ENCODE results near the gene CFAP299. TPM values are rescaled to one million over a fixed set of nuclear protein-coding genes. Genes with fewer than 3 reads are reported as not detected.

CFAP299 gene
- total RNA-seq, 1 experiment from 2014 or later = not detected

GRCh38 chr4:80694171-80694570 is 358.6 kb downstream of the CFAP299 start:
- H3K79me2 ChIP-seq (ENCODE audit: insufficient read depth, low read length) = no peaks in the 10 kb centered on the region
- no peak for ATAC-seq
- POLR2A ChIA-PET = no interaction called here
- H3K9me2 ChIP-seq (ENCODE audit: insufficient read depth) = no peaks in the 10 kb centered on the region
- H3K9me3 ChIP-seq (ENCODE audit: control insufficient read depth in 1 of 2, insufficient read depth in 1 of 2, low read depth in 1 of 2, low read length in 2 of 2) = no peaks in the 10 kb centered on the region
- intact Hi-C loops (cut with micrococcal nuclease) = no loop called here
- H3K27ac ChIP-seq (ENCODE audit: low read depth, low read length) = no peak overlapping the region
- H3K36me3 ChIP-seq (ENCODE audit: control insufficient read depth in 1 of 2, insufficient read depth in 2 of 2, low read length in 2 of 2) = no peaks in the 10 kb centered on the region
- no peak for DNase-seq (ENCODE audit: low read depth, low spot score)
- H3K4me1 ChIP-seq (ENCODE audit: control insufficient read depth in 1 of 2, insufficient read depth in 2 of 2, low read length in 2 of 2) = no peaks in the 10 kb centered on the region
- no peak for TF ChIP-seq EGR1 (IDR thresholded peaks at IDR 0.05; ENCODE audit: low read depth)
- no peak for TF ChIP-seq YY1 (IDR thresholded peaks at IDR 0.05; ENCODE audit: extremely low read depth, insufficient replicate concordance, low read depth, low read length)
- no peak for TF ChIP-seq JUND (IDR thresholded peaks at IDR 0.05)
- TF ChIP-seq ZBTB33 (IDR thresholded peaks at IDR 0.05; ENCODE audit: extremely low read depth, insufficient replicate concordance, low read length) = no peak
- no peak for TF ChIP-seq CEBPB (IDR thresholded peaks at IDR 0.05; ENCODE audit: low read depth)
- no peak for TF ChIP-seq SP1 (IDR thresholded peaks at IDR 0.05; ENCODE audit: low read depth)
- no peak for TF ChIP-seq EZH2phosphoT487 (IDR thresholded peaks at IDR 0.05; ENCODE audit: borderline replicate concordance)
- no peak for TF ChIP-seq ZNF274 (IDR thresholded peaks at IDR 0.05; ENCODE audit: low read depth, low read length)
- TF ChIP-seq CTCF (IDR thresholded peaks at IDR 0.05 in 2 of 3, conservative IDR thresholded peaks at IDR 0.05 in 1 of 3; ENCODE audit: borderline replicate concordance in 1 of 3, insufficient read depth in 1 of 3, low read depth in 2 of 3, low read length in 2 of 3) = no peak
- no peak for TF ChIP-seq FOSL1 (IDR thresholded peaks at IDR 0.05; ENCODE audit: low read depth)
- TF ChIP-seq EZH2 (IDR thresholded peaks at IDR 0.05) = no peak
- no peak for TF ChIP-seq ELF1 (IDR thresholded peaks at IDR 0.05; ENCODE audit: borderline replicate concordance, low read depth)
- TF ChIP-seq ATF3 (IDR thresholded peaks at IDR 0.05) = no peak
- no peak for TF ChIP-seq POLR2AphosphoS5 (IDR thresholded peaks at IDR 0.05; ENCODE audit: low read depth, low read length)
- no peak for TF ChIP-seq CBX3 (IDR thresholded peaks at IDR 0.05; ENCODE audit: low read depth)
- TF ChIP-seq MAX (IDR thresholded peaks at IDR 0.05) = no peak
- no peak for TF ChIP-seq POLR2A (IDR thresholded peaks at IDR 0.05; ENCODE audit: borderline replicate concordance, extremely low read depth, insufficient read depth, insufficient read length)
- no peak for TF ChIP-seq SRF (IDR thresholded peaks at IDR 0.05; ENCODE audit: low read depth)
- peaks cover 3% of the 10 kb centered on the region; the same call in 1 of the 2 replicates for H3K27me3 ChIP-seq (ENCODE audit: insufficient read depth, low read length)
- no peak overlapping the region for H2AFZ ChIP-seq (ENCODE audit: low read depth, low read length, poor library complexity, severe bottlenecking)
- H4K20me1 ChIP-seq (ENCODE audit: insufficient read depth) = no peaks in the 10 kb centered on the region
- no peak overlapping the region for H3K4me2 ChIP-seq (ENCODE audit: low read length)
- no peak overlapping the region for H3K9ac ChIP-seq (ENCODE audit: low read length)
- CTCF ChIA-PET = no interaction called here
- RAD21 ChIA-PET (ENCODE audit: low non-redundant PET in 1 of 2, low total read pairs in 2 of 2, uncharacterized antibody in 2 of 2, unreplicated experiment in 2 of 2) = no interaction called here
- BruUV-seq (replicated peaks) = no TSS peak
- H3K4me3 ChIP-seq (replicated peaks in 1 of 2; ENCODE audit: low read depth in 1 of 2, low read length in 2 of 2) = no peak overlapping the region

All from HCT116 (cell line).